Measurements from ENCODE around the gene ARHGAP6. TPM values are rescaled to one million over a fixed set of nuclear protein-coding genes. Genes with fewer than 3 reads are reported as not detected.

Gene ARHGAP6
- total and polyA plus RNA-seq, 7 donors = 1.8 to 20.6 (median 6.4) TPM

DNA sequence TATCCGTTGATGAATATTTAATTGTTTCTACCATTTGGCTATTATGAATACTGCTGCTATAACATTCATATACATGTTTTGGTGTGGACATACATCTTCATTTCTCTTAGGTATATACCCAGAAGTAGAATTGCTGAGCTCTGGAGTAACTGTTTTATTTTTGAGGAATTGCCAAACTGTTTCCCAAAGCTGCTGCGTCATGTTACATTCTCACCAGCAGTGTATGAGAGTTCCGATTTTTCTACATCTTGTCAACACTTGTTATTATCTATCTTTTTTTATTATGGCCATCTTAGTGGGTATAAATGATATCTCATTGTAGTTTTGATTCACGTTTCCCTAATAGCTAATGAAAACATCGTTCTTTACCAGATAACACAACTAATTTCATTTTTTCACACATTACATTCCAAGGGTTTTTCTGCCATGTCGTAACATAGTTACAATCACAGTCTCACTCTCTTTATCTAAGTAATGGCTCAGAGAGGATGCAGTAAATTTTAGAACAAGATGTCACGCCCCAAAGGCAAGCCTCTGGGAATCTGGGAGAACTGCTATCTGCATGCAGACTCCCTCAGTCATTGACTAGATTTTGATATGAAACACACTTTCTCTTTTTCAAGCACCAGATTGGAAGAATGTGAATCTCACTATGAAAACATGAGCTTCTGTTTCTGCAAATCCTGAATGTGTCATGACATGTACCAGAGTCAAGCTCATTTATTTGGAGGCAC lies 10.3 kb downstream of the ARHGAP6 start:
- 72 to 90% (median 82%) methylated on average over 7 of the region's 7 CpGs for WGBS, 3 donors
- intact Hi-C loops (cut with DNase I) = no loop called here
- Histone ChIP-seq H3K9me3 (no peaks in the 10 kb centered on the region), H3K27me3 (ENCODE audit: insufficient read depth in 3 of 3, low read length in 2 of 3) (no peaks in the 10 kb centered on the region), H3K36me3 (ENCODE audit: insufficient read depth in 1 of 2, low read depth in 1 of 2) (no peaks in the 10 kb centered on the region), H3K4me1 (peaks cover 5% of the 10 kb centered on the region), H3K27ac (no peak overlapping the region), H3K4me3 (no peak overlapping the region)
- TF ChIP-seq, protein P1, sequence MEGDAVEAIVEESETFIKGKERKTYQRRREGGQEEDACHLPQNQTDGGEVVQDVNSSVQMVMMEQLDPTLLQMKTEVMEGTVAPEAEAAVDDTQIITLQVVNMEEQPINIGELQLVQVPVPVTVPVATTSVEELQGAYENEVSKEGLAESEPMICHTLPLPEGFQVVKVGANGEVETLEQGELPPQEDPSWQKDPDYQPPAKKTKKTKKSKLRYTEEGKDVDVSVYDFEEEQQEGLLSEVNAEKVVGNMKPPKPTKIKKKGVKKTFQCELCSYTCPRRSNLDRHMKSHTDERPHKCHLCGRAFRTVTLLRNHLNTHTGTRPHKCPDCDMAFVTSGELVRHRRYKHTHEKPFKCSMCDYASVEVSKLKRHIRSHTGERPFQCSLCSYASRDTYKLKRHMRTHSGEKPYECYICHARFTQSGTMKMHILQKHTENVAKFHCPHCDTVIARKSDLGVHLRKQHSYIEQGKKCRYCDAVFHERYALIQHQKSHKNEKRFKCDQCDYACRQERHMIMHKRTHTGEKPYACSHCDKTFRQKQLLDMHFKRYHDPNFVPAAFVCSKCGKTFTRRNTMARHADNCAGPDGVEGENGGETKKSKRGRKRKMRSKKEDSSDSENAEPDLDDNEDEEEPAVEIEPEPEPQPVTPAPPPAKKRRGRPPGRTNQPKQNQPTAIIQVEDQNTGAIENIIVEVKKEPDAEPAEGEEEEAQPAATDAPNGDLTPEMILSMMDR (IDR thresholded peaks at IDR 0.05) = no peak
- no peak for ATAC-seq
- DNase-seq = no peak

- TF ChIP-seq, protein P1 (IDR thresholded peaks at IDR 0.05) = no peak
- no peaks in the 10 kb centered on the region for H3K27me3 ChIP-seq (ENCODE audit: insufficient read depth in 3 of 3, low read length in 2 of 3)
- intact Hi-C loops (cut with DNase I) = no loop called here
- H3K27ac ChIP-seq = peak overlapping the region; percentile 62
- no peak overlapping the region for H3K4me3 ChIP-seq
- H3K4me1 ChIP-seq = peaks cover 5% of the 10 kb centered on the region
- 49 to 56% (median 50%) methylated on average over 5 of the region's 5 CpGs for WGBS, 3 donors
- no peaks in the 10 kb centered on the region for H3K9me3 ChIP-seq
- H3K36me3 ChIP-seq (ENCODE audit: insufficient read depth in 1 of 2, low read depth in 1 of 2) = no peaks in the 10 kb centered on the region
- ATAC-seq (peak; percentile 84 to 97 (median 91)), DNase-seq (peak in 1 of 2 donors; percentile 65)
Measured at GRCh38 chrX:11648705-11649519, 16.8 kb downstream of the ARHGAP6 start.

DNA sequence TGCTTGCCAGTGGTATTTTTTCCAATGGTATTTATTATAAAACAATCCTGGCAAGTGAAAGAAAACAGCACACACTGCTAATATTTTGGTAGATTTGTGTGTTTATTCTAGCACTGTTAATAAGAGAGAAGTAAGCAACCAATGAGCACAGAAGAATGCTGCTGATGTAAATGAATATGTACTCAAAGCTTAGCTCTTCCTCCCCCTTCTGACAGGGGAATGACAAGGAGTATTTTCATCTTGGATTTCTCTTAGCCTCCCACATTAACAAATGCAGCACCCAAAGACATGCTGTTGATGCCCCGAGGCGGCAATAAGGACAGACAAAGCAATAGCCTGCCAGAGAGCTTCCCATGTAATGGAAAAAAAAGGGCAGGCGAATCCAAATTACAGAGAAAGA lies 18.6 kb downstream of the ARHGAP6 start:
- no peak for ATAC-seq
- WGBS, 3 donors = 19 to 37% (median 31%) methylated on average over 3 of the region's 3 CpGs
- no peak for DNase-seq
- H3K36me3 ChIP-seq (ENCODE audit: insufficient read depth in 1 of 2, low read depth in 1 of 2) = no peaks in the 10 kb centered on the region
- no peak overlapping the region for H3K27ac ChIP-seq
- no peak overlapping the region for H3K4me3 ChIP-seq
- H3K9me3 ChIP-seq = no peaks in the 10 kb centered on the region
- TF ChIP-seq, protein P1 (IDR thresholded peaks at IDR 0.05) = no peak
- intact Hi-C loops (cut with DNase I) = no loop called here
- H3K4me1 ChIP-seq = peaks cover 3% of the 10 kb centered on the region
- H3K27me3 ChIP-seq (ENCODE audit: insufficient read depth in 3 of 3, low read length in 2 of 3) = no peaks in the 10 kb centered on the region

GRCh38 chrX:11641349-11642065 lies 24.2 kb downstream of the ARHGAP6 start:
- intact Hi-C loops (cut with DNase I) = no loop called here
- no peaks in the 10 kb centered on the region for H3K27me3 ChIP-seq (ENCODE audit: insufficient read depth in 3 of 3, low read length in 2 of 3)
- ATAC-seq = no peak
- TF ChIP-seq, protein P1 (IDR thresholded peaks at IDR 0.05) = no peak
- H3K27ac ChIP-seq = no peak overlapping the region
- H3K36me3 ChIP-seq (ENCODE audit: insufficient read depth in 1 of 2, low read depth in 1 of 2) = no peaks in the 10 kb centered on the region
- DNase-seq = no peak
- H3K4me3 ChIP-seq = no peak overlapping the region
- no peaks in the 10 kb centered on the region for H3K4me1 ChIP-seq
- H3K9me3 ChIP-seq = no peaks in the 10 kb centered on the region
- WGBS, 3 donors = 52 to 73% (median 72%) methylated on average over 9 of the region's 9 CpGs
